Activated T-cell treated with anti-CD3 and anti-CD28 coated beads, Interleukin-2, amount 50 U/mL, for 48 hours (primary cell): ENCODE measurements around the gene LPP.

Source experiments
- DNase-seq, 2 experiments: peaks; one replicate each; pipeline ENCODE4 v3.0.0-alpha.2; 2020

Gene LPP

GRCh38 chr3:188660415-188660814 lies 506.5 kb downstream of the LPP start:
- DNase-seq = no peak

GRCh38 chr3:188661806-188662205 lies 507.8 kb downstream of the LPP start:
- no peak for DNase-seq

- DNase-seq = no peak
Observed at GRCh38 chr3:188662214-188662613, 508.3 kb downstream of the LPP start.

GRCh38 chr3:188662795-188663194 lies 508.8 kb downstream of the LPP start:
- DNase-seq = no peak

- no peak for DNase-seq
Observed at GRCh38 chr3:188663839-188664238, 509.9 kb downstream of the LPP start.

- no peak for DNase-seq
Observed at GRCh38 chr3:188664795-188665194, 510.8 kb downstream of the LPP start.

GRCh38 chr3:188667926-188668325 lies 514.0 kb downstream of the LPP start:
- no peak for DNase-seq

- no peak for DNase-seq
Observed at GRCh38 chr3:188670446-188670845, 516.5 kb downstream of the LPP start.

GRCh38 chr3:188671971-188672370 lies 518.0 kb downstream of the LPP start:
- DNase-seq = no peak

GRCh38 chr3:188672840-188673239 lies 518.9 kb downstream of the LPP start:
- DNase-seq = no peak

GRCh38 chr3:188673646-188674186 lies 519.8 kb downstream of the LPP start:
- DNase-seq = no peak

GRCh38 chr3:188674595-188674994 lies 520.6 kb downstream of the LPP start:
- DNase-seq = no peak

- DNase-seq = no peak
Observed at GRCh38 chr3:188677344-188677743, 523.4 kb downstream of the LPP start.

- DNase-seq = no peak
Observed at GRCh38 chr3:188680189-188680588, 526.2 kb downstream of the LPP start.

- DNase-seq = no peak
Observed at GRCh38 chr3:188680605-188681004, 526.6 kb downstream of the LPP start.

- no peak for DNase-seq
Observed at GRCh38 chr3:188682316-188682715, 528.4 kb downstream of the LPP start.

- peak; percentile 59 to 61 for DNase-seq
Observed at GRCh38 chr3:188683032-188683521, 529.1 kb downstream of the LPP start.

- DNase-seq = no peak
Observed at GRCh38 chr3:188684276-188684675, 530.3 kb downstream of the LPP start.

GRCh38 chr3:188685789-188686188 lies 531.8 kb downstream of the LPP start:
- DNase-seq = no peak

GRCh38 chr3:188686324-188686723 lies 532.4 kb downstream of the LPP start:
- DNase-seq = no peak

GRCh38 chr3:188687389-188687788 lies 533.4 kb downstream of the LPP start:
- DNase-seq = no peak

- DNase-seq = no peak
Observed at GRCh38 chr3:188689101-188689574, 535.2 kb downstream of the LPP start.

- DNase-seq = no peak
Observed at GRCh38 chr3:188690064-188690463, 536.1 kb downstream of the LPP start.

GRCh38 chr3:188691004-188691403 lies 537.0 kb downstream of the LPP start:
- DNase-seq = no peak

GRCh38 chr3:188691665-188692064 lies 537.7 kb downstream of the LPP start:
- DNase-seq = no peak
